HUDEP-2 (cell line): ENCODE results near the gene BICC1.
A peak's percentile ranks its signal among the peaks of the same experiment; 100 is the strongest.

Experiments
- DNase-seq, 76 experiments: peaks; one replicate each; lab custom pipeline; 2025; ENCODE audit not compliant: unreplicated experiment in 76 of 76; lab: John Stamatoyannopoulos, UW

The BICC1 gene

GRCh38 chr10:58642283-58642682, 129.6 kb downstream of the BICC1 start:
- no peak for DNase-seq

DNA sequence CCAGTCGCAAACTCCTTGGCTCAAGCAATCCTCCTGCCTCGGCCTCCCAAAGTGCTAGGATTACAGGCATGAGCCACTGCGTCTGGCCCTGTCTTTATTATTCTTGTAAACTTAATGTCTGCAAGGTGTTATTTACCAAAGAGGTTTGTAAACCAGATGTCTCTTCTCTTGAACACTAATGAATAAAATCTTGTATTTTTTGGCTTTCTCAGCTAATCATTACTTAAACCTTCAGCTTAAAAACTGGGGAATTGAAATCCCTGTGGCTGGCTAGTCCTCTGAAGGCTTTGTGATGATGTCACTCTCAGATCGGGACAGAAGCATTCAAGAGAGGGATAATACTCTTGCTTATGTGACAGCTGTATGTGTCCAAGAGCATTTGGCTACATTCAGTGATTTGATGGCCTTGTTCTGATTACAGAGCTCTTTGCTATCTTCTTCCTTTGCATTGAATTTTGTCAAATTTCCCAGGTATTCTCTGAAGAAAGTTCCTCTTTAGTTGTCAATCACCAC, 130.3 kb downstream of the BICC1 start:
- no peak for DNase-seq

DNA sequence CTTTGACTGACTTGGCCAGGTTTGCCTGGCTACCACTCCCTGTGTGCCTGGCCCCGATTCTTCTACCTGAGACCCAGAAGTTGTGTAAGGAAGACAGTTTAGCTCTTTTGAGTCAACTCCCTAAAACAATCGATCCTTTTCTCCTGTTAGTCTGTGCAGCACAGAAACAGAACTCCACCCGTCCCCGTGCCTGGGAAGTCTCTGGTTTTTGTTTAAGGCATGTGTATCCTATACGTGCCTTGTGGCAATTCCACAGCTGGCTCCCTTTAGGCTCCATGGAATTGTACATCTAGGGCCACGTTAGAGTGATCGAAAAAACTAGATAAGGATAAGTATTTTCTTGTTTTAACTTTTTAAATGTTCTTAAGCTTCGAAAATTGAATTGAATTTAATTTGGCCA, 131.6 kb downstream of the BICC1 start:
- DNase-seq: no peak

DNA sequence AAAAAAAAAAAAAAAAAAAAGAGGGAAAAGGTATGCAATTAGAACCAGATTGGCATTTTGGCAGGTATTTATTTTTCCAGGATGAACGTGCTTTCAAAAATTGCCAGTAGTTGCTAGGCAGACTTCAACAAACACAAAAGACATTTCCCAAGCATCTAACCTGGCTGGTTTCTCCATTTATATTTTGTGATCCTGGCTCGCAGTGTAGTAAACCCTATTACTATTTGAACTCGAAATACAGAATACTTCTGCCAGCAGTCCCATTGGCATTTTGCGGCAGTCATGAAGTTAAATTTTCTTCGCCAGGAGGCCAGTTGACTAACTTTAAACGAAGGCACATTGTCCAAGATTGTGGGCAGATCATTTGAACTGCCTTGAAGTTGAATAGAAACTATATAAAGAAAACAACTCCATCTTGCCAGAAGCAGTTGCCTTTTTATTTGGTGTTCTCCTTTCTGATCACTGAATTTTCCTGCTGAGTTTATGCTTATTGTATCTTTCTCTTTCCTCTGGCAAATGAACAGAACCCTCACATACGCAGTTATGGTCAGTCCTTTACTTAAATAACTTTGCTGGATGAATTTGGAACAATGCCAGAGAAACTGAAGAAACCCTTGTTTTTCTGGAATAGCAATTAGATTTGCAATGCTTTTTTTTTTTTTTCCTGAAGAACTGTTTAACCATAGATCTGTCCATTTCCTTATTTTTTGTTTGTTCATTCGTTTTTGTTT, 132.9 kb downstream of the BICC1 start:
- no peak for DNase-seq

DNA sequence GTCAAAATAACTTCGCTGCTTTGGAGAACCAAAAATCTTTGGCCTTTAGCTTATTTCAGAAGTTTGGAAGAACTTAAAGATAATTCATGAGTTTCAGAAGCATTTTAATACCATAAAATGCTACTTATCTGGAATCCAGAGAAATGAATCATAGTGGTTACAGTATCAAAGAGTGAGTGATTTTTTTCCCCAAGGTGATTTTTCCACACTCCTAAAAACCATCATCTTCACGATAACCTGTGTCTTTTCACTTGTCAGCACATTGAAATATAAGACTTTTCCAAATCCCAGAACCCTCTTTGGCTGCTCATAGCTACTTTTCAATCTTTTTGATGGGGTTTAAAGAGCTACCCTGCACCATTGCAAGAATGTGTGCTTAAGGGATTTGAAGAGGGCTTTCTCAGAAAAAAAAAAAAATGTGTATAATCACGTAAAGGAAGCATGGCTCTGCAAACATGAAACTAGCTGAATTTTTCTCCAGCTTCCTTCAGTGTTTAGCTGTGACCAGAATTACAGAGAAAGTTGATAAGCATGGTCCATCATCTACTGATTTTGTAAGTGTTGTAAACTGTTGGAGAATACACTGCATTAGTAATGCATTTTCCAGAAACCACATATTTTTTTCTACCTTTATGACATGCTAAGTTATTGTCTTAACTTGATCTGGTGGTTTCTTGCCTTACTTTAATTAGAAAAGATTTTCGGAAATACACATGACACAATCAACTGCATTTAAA, 134.9 kb downstream of the BICC1 start:
- no peak for DNase-seq

- no peak for DNase-seq
Observed at GRCh38 chr10:58648131-58648530, 135.5 kb downstream of the BICC1 start.

DNA sequence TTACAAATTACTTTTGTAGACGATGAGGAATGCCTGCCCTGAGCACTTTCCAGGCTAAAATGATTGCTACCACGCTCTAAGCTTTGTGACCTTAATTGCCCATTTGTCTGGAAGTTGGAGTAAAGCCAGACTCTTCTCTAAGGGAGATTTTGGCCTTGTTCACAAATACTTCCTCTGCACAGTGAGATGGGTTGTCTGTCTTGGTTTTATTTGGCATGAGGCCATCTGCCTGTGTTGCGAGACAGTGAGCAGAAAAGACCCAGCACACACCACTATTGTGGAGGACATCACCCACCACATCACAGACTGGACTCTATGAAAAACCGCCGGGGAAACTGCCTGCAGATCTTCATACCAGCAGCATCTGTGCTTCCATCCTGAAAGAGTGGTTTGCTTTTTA, 138.4 kb downstream of the BICC1 start:
- DNase-seq: no peak

- no peak for DNase-seq
Observed at GRCh38 chr10:58651742-58652141, 139.1 kb downstream of the BICC1 start.

DNA sequence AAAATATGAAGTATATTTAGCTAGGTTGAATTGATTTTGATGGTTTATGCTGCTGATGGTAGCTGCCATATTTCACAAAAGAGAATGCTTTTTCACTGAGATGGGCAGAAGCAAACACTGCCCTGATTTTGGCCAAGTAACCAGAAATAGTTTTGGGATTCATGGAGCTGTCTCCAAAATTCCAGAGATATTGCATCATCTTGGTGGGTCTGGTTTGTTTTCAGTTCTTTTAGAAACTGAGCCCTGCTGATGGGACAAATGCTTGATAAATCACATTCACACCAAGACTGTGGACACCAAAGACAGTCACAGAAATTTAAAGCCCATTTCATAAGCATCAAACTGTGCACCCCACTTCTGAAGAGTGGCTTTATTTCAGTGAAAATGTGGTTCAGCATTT, 140.5 kb downstream of the BICC1 start:
- no peak for DNase-seq

- no peak for DNase-seq
Observed at GRCh38 chr10:58660575-58661255, 148.0 kb downstream of the BICC1 start.

- no peak for DNase-seq
Observed at GRCh38 chr10:58661336-58661735, 148.7 kb downstream of the BICC1 start.

DNA sequence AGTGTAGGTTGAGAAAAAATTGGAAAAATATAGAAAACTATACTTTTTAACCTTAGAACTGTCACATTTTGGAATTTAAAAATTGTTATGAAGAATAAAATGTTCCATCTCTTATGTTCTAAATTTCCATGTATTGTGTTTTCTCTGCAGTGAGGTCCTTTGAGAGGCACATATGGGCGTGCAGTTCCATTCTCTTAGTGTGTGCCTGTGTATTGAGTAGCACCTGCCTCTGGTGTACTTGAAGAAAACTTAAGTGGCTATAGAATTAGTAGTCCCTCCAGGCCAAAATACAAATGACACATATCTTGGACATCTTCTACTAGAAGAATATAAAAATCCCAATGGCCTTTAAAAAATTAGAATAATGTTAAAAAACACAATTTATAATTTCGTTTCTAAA, 149.2 kb downstream of the BICC1 start:
- no peak for DNase-seq

GRCh38 chr10:58662314-58662713, 149.6 kb downstream of the BICC1 start:
- DNase-seq: no peak

- no peak for DNase-seq
Observed at GRCh38 chr10:58665361-58665760, 152.7 kb downstream of the BICC1 start.

DNA sequence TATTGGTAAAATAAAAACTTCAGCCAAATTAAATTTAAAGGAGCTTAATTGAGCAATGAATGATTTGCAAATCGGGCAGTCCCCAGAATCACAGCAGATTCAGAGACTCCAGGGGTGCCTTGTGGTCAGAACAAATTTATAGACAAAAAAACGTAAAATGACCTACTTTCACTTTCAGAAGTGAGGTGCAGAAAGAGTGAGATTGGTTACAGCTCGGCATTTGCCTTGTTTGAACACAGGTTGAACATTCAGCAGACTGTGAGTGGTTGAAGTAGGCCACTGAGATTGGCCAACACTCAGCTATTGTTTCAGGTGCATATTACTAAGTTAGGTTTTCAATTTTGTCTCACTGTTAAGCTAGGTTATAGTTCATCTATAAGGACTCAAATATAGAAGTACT, 153.4 kb downstream of the BICC1 start:
- DNase-seq: no peak

DNA sequence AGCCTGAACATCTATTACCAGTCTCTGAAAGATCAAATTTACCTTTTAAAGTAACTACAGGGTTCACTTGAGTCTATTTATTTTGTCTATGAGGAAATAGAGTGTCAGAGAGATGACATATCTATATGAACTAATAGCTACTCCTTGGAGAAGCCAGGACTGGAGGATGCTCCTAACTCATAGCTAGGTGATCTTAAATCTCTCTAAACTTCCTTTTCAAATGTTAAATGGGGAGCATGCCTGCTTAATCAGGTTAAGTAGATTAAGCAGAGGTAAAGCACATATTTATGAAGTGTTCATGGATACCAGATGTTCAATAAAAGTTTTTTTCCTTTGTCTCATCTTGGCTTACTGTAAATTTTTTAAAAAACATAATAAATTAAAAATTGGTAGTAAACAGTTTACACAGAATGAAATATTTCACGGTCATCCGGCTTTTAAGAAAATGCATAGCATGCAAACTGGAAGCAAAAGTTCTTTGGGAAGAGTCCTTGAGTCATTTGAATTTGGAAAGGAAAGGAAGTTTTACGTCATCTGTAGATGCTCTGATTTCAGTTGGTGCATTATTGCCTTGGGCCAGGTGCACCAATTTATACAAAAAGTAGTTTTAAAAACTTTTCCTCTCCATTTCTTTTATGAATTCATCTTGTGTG, 155.1 kb downstream of the BICC1 start:
- DNase-seq: no peak

DNA sequence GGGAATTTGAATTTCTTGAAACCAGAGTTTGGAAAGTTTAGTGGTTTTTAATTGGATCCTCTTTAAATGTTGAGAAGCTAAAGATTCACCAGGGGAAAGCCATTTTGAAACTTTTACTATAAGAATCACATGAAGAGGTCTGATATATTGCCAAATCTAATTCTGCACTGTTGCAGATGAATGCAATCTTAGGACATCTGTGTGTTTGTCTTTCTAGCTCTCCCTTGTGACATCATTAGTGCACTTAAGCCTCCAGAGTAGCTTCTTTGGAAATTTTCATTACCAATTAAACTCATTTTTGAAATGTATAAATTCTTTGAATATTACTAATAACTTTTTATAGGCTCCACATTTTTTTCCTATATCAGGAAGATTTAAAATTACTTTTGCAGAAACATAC, 160.2 kb downstream of the BICC1 start:
- no peak for DNase-seq

DNA sequence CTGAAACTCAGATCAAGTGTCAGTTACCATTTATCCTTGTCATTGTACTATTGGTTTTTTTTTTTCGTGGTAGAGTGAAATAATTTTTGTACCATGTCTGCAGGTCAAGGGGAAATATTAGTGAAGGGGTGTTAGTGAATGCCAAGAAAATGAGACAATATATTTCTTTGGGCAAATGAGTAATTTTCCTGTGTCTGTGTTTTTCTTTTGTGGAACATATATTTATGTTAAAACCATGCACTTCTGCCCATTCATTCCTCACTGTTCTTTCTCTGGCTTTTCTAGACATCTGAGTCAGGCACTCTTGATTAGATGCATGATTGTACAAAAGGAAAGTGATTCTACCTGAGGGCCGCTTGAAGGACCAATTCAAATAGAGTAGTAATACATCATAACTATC, 161.6 kb downstream of the BICC1 start:
- no peak for DNase-seq

- no peak for DNase-seq
Observed at GRCh38 chr10:58675321-58675720, 162.6 kb downstream of the BICC1 start.

- DNase-seq: no peak
Observed at GRCh38 chr10:58691528-58691927, 178.9 kb downstream of the BICC1 start.

DNA sequence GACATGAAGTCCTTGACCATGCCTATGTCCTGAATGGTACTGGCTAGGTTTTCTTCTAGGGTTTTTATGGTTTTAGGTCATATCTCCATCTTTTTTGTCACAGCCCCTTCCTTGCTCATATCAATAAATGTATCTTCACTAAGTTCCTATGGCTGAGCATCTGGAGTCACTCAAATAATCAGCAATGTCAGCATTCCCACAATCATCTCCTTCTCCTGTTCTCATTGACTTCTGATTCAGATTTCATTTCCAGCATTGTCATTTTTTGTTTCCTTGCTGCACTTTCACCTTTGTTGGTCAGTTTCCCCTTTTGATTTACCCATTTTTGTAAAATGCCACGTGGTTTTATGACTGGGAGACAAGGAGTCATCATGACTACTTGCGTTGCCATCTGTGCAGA, 181.2 kb downstream of the BICC1 start:
- DNase-seq: peak in 3 of 76 experiments; percentile 2 to 25 (median 23)
